ENCODE results near the gene PLXNA1.

DNA sequence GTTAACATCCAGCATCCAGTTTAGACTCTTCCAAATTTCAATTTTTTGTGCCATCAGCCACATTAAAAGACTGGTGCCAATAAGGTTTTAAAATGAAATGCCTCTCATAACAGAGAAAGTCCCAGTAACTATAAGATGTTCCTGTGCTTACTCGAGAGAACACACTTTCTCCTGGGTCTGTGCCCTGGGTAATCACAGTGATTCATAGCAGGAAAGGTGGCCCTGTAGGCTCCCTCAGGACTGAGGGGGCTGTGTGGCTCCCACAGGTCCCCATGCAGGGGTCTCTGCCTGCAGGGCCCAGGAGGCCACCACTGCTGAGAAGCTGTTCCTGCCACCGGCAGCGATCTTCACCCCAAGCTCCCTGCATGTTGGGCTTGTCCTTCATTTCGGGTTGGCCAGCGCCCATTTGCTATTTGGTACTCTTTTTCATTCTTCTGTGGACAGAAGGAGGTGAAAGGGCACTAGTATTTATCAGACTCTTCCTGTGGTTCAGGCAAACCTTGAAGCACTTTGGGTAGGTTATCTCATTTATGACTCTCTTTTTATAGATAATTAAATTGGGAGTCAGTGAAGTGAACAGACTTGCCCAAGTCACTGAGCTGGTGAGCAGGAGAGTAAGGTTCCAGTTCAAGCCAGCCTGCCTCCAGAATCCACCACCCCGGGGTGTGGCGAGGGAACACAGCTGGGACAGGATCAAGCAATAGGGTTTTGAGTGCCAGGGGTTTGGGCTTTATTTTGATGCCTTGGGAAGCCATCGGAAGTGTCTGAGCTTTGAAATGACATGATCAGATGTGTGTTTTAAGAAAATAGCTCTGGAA is 44.2 kb upstream of the PLXNA1 start:
- TF ChIP-seq, protein P1, sequence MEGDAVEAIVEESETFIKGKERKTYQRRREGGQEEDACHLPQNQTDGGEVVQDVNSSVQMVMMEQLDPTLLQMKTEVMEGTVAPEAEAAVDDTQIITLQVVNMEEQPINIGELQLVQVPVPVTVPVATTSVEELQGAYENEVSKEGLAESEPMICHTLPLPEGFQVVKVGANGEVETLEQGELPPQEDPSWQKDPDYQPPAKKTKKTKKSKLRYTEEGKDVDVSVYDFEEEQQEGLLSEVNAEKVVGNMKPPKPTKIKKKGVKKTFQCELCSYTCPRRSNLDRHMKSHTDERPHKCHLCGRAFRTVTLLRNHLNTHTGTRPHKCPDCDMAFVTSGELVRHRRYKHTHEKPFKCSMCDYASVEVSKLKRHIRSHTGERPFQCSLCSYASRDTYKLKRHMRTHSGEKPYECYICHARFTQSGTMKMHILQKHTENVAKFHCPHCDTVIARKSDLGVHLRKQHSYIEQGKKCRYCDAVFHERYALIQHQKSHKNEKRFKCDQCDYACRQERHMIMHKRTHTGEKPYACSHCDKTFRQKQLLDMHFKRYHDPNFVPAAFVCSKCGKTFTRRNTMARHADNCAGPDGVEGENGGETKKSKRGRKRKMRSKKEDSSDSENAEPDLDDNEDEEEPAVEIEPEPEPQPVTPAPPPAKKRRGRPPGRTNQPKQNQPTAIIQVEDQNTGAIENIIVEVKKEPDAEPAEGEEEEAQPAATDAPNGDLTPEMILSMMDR (IDR thresholded peaks at IDR 0.05): no peak
- TF ChIP-seq POLR2A (IDR thresholded peaks at IDR 0.05) (no peak), EP300 (IDR thresholded peaks at IDR 0.05) (no peak)

All from ovary (tissue), 3 donors.